ENCODE data around the gene DGUOK.
A peak's percentile ranks its signal among the peaks of the same experiment; 100 is the strongest.
"Not testable (repeated sequence)": the region's sequence is repeated elsewhere in the genome, so short reads cannot be mapped to it uniquely, and the experiment has no call there.

Gene DGUOK

DNA sequence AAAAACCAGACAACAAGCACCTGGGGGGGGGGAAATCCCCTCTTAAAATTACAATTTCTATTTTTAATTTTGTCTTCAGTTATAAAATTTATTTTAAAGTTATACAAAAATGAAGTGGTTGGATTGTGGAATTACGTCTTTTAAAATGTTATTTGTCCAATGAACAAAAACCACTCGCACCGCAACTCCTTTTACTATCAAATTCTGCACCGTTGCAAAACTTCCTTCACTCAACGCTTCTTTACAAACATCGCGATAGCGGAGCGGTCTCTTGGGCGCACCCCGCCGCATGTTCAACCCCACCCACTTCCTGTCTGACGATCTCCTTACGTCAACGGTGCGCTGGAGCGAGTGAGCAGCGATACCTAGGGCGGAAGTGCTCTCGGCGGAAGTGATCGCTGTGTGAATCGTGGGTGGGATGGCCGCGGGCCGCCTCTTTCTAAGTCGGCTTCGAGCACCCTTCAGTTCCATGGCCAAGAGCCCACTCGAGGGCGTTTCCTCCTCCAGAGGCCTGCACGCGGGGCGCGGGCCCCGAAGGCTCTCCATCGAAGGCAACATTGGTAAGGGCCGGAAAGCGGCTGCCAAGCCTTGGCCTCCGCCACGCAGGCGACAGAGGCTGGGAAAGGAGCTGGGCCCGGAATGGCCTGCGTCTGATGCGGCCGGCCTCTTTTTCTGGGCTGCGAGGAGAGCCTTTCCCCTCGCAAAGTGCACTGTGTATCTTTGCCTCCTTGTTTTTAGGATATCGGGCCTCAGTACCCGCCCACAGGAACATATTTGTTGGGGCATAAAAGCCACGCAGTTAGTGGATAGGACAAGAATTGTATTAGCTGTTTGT lies at the start of gene DGUOK:
DGUOK (plus strand) TSS at position 388 of the 835 bp plus-strand sequence; CDS start at position 419, 31 bp downstream.
- Histone ChIP-seq H3K27ac (peak within 1 kb of the TSS; percentile 99), H3K36me3 (replicated peaks) (no peaks in the 10 kb centered on the region), H3K27me3 (replicated peaks) (no peaks in the 10 kb centered on the region), H3K4me3 (ENCODE audit: low read depth, low read length) (peak within 1 kb of the TSS; percentile 85)
- TF ChIP-seq, protein P1, sequence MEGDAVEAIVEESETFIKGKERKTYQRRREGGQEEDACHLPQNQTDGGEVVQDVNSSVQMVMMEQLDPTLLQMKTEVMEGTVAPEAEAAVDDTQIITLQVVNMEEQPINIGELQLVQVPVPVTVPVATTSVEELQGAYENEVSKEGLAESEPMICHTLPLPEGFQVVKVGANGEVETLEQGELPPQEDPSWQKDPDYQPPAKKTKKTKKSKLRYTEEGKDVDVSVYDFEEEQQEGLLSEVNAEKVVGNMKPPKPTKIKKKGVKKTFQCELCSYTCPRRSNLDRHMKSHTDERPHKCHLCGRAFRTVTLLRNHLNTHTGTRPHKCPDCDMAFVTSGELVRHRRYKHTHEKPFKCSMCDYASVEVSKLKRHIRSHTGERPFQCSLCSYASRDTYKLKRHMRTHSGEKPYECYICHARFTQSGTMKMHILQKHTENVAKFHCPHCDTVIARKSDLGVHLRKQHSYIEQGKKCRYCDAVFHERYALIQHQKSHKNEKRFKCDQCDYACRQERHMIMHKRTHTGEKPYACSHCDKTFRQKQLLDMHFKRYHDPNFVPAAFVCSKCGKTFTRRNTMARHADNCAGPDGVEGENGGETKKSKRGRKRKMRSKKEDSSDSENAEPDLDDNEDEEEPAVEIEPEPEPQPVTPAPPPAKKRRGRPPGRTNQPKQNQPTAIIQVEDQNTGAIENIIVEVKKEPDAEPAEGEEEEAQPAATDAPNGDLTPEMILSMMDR (IDR thresholded peaks at IDR 0.05; ENCODE audit: low read depth, low read length, missing control alignments), result no peak
- in situ Hi-C loops (cut with HindIII; ENCODE audit: low pct_ligation_motif_present, low sequenced_read_pairs), result no loop called here
- peak; percentile 99 for DNase-seq

DNA sequence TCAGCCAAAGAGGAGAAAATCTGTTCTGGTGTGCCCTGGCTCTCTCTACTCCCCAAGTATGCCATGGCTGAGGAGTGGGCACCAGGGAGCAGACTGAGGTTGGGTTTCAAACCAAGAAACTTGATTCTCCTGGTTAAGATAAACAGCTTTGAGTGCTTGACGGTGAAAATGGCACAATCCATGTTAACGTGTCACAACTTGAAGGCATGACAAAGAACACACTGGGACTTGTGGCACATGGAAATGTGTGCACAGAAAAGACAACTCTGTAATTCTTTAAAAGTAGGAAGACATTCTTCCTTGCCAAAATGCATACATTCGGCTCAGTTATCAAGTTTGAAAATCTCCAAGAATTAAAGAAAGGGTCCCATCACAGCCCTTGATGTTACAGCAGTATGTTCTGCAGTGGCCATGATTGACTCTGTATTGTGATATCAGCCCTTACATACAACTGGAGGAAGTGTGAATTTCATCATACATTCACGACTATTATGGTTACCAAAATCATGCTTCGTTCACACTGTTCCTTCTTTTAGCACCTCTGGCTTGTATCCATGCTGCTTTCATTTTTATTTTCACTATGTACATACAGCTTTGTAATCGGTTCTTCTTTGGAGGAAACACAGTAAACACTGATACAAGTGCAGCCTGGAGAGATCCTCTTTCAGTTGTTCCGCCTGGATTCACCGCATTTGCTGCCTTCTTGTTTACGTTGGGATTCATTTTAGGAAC lies 49.4 kb upstream of the DGUOK start:
- no peak overlapping the region for H3K27ac ChIP-seq
- no peak for DNase-seq
- TF ChIP-seq, protein P1 (IDR thresholded peaks at IDR 0.05; ENCODE audit: low read depth, low read length, missing control alignments), result no peak
- H3K27me3 ChIP-seq (replicated peaks), result no peaks in the 10 kb centered on the region
- H3K36me3 ChIP-seq (replicated peaks), result no peaks in the 10 kb centered on the region
- in situ Hi-C loops (cut with HindIII; ENCODE audit: low pct_ligation_motif_present, low sequenced_read_pairs), result no loop called here
- no peak overlapping the region for H3K4me3 ChIP-seq (ENCODE audit: low read depth, low read length)

DNA sequence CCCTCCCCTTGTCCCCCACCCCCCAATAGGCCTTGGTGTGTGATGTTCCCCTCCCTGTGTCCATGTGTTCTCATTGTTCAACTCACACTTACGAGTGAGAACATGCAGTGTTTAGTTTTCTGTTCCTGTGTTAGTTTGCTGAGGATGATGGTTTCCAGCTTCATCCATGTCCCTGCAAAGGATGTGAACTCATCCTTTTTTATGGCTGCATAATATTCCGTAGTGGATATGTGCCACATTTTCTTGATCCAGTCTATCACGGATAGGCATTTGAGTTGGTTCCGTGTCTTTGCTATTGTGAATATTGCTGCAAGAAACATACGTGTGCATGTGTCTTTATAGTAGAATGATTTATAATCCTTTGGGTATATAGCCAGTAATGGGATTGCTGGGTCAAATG lies 48.7 kb upstream of the DGUOK start:
- in situ Hi-C loops (cut with HindIII; ENCODE audit: low pct_ligation_motif_present, low sequenced_read_pairs); H3K36me3 ChIP-seq (replicated peaks); H3K4me3 ChIP-seq (ENCODE audit: low read depth, low read length); H3K27ac ChIP-seq; H3K27me3 ChIP-seq (replicated peaks); DNase-seq: not testable (repeated sequence)

DNA sequence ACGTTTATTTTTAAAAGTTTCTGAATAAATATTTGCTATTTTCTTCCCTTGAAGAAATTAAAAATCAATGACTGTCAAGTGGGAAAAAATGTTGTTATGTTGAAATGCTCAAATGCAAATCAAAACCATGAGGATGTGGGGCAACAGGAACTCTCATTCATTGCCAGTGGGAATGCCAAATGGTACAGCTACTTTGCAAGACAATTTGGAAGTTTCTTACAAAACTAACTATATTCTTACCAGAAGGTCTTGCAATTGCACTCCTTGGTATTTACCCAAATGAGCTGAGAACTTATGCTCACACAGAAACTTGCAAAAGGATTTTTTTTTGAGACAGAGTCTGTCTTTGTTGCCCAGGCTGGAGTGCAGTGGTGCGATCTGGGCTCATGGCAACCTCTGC lies 41.3 kb upstream of the DGUOK start:
- Histone ChIP-seq H3K4me3 (ENCODE audit: low read depth, low read length) (no peak overlapping the region), H3K27ac (no peak overlapping the region), H3K27me3 (replicated peaks) (no peaks in the 10 kb centered on the region), H3K36me3 (replicated peaks) (no peaks in the 10 kb centered on the region)
- in situ Hi-C loops (cut with HindIII; ENCODE audit: low pct_ligation_motif_present, low sequenced_read_pairs), result no loop called here
- TF ChIP-seq, protein P1 (IDR thresholded peaks at IDR 0.05; ENCODE audit: low read depth, low read length, missing control alignments), result no peak
- no peak for DNase-seq

DNA sequence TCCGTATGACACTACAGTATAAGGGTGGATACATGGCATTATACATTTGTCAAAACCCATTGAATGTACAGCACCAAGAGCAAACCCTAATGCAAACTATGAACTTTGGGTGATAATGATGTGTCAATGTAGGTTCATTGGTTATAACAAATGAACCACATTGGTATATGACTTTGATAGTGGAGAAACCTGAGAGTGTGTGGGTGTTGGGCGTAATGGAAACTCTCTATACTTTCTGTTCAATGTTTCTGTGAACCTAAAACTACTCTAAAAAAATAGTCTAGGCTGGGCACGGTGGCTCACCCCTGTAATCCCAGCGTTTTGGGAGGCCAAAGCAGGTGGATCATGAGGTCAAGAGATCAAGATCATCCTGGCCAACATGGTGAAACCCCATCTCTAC lies 40.3 kb upstream of the DGUOK start:
- no peak for DNase-seq
- no peaks in the 10 kb centered on the region for H3K36me3 ChIP-seq (replicated peaks)
- no peak overlapping the region for H3K27ac ChIP-seq
- in situ Hi-C loops (cut with HindIII; ENCODE audit: low pct_ligation_motif_present, low sequenced_read_pairs), result no loop called here
- H3K27me3 ChIP-seq (replicated peaks), result no peaks in the 10 kb centered on the region
- H3K4me3 ChIP-seq (ENCODE audit: low read depth, low read length), result no peak overlapping the region
- TF ChIP-seq, protein P1 (IDR thresholded peaks at IDR 0.05; ENCODE audit: low read depth, low read length, missing control alignments), result no peak

DNA sequence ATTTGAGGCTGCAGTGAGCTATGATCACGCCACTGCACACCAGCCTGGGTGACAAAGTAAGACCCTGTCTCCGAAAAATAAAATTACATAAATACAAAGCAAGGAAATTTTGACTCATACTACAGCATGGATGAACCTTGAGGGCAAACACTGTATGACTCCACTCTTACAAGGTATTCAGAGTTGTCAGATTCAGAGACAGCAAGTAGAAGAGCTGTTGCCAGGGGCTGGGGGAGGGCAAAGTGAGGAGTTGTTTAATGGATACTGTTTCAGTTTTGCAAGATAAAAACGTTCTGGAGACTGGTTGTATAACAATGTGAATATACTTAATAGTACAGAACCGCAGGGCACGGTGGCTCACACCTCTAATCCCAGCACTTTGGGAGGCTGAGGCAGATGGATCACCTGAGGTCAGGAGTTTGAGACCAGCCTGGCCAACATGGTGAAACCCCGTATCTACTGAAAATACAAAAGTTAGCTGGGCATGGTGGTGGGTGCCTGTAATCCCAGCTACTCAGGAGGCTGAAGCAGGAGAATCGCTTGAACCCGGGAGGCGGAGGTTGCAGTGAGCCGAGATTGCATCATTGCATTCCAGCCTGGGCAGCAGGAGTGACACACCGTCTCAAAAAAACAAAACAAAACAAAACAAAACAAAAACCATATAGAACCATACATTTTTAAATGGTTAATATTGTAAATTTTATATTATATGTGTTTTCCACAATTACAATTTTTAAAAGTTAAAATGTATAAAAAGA lies 38.9 kb upstream of the DGUOK start:
- peak; percentile 16 for DNase-seq
- in situ Hi-C loops (cut with HindIII; ENCODE audit: low pct_ligation_motif_present, low sequenced_read_pairs); H3K4me3 ChIP-seq (ENCODE audit: low read depth, low read length); H3K36me3 ChIP-seq (replicated peaks); H3K27ac ChIP-seq; H3K27me3 ChIP-seq (replicated peaks): not testable (repeated sequence)

All from brain microvascular endothelial cell (primary cell).